Measurements from ENCODE around the gene OTX2. TPM values are rescaled to one million over a fixed set of nuclear protein-coding genes. Genes with fewer than 3 reads are reported as not detected.

The OTX2 gene
- total RNA-seq: not detected

GRCh38 chr14:56810147-56810719 lies at the start of gene OTX2:
OTX2 (minus strand) TSS chr14:56810479; CDS start chr14:56805456, 5,023 bp downstream.
- Histone ChIP-seq H3K4me3 (replicated peaks in 1 of 3) (no peak within 1 kb of the TSS), H3K4me1 (peaks cover 0 to 17% of the 10 kb centered on the region in 2 donors), H3K27me3 (peaks cover 66% of the 10 kb centered on the region), H3K27ac (no peak within 1 kb of the TSS), H3K9me3 (no peaks in the 10 kb centered on the region), H3K36me3 (no peaks in the 10 kb centered on the region)
- no peak for TF ChIP-seq POLR2A (IDR thresholded peaks at IDR 0.05)
- no peak for TF ChIP-seq CTCF (IDR thresholded peaks at IDR 0.05)
- DNase-seq: no peak
- 15 to 17% methylated on average over 15 of the region's 15 CpGs for WGBS, 2 donors
- intact Hi-C loops (cut with DNase I): no loop called here

GRCh38 chr14:56858422-56858821 lies 48.1 kb upstream of the OTX2 start:
- peaks cover 16% of the 10 kb centered on the region for H3K27me3 ChIP-seq
- DNase-seq: no peak
- H3K27ac ChIP-seq: no peak overlapping the region
- TF ChIP-seq CTCF (IDR thresholded peaks at IDR 0.05): no peak
- no peak for TF ChIP-seq POLR2A (IDR thresholded peaks at IDR 0.05)
- WGBS, 2 donors: 36% methylated on average over 8 of the region's 8 CpGs
- H3K36me3 ChIP-seq: no peaks in the 10 kb centered on the region
- no peaks in the 10 kb centered on the region for H3K9me3 ChIP-seq
- no peak overlapping the region for H3K4me3 ChIP-seq (replicated peaks in 1 of 3)
- H3K4me1 ChIP-seq: no peaks in the 10 kb centered on the region
- intact Hi-C loops (cut with DNase I): no loop called here

- 80 to 84% methylated on average over 6 of the region's 6 CpGs for WGBS, 2 donors
- H3K9me3 ChIP-seq: no peaks in the 10 kb centered on the region
- H3K4me1 ChIP-seq: no peaks in the 10 kb centered on the region
- no peak for DNase-seq
- TF ChIP-seq POLR2A (IDR thresholded peaks at IDR 0.05) (no peak), CTCF (IDR thresholded peaks at IDR 0.05) (no peak)
- no peak overlapping the region for H3K27ac ChIP-seq
- H3K36me3 ChIP-seq: no peaks in the 10 kb centered on the region
- H3K4me3 ChIP-seq (replicated peaks in 1 of 3): no peak overlapping the region
- intact Hi-C loops (cut with DNase I): no loop called here
- peaks cover 16% of the 10 kb centered on the region for H3K27me3 ChIP-seq
Observed at GRCh38 chr14:56857216-56857615, 46.9 kb upstream of the OTX2 start.

- 4 to 5% methylated on average over 9 of the region's 9 CpGs for WGBS, 2 donors
- no peak overlapping the region for H3K4me3 ChIP-seq (replicated peaks in 1 of 3)
- H3K36me3 ChIP-seq: no peaks in the 10 kb centered on the region
- no peak for DNase-seq
- intact Hi-C loops (cut with DNase I): no loop called here
- no peaks in the 10 kb centered on the region for H3K4me1 ChIP-seq
- TF ChIP-seq CTCF (IDR thresholded peaks at IDR 0.05): no peak
- H3K27me3 ChIP-seq: peaks cover 13% of the 10 kb centered on the region
- H3K9me3 ChIP-seq: no peaks in the 10 kb centered on the region
- no peak overlapping the region for H3K27ac ChIP-seq
Observed at GRCh38 chr14:56855891-56856461, 45.7 kb upstream of the OTX2 start.

- intact Hi-C loops (cut with DNase I): no loop called here
- WGBS, 2 donors: 79% methylated on average over 2 of the region's 2 CpGs
- H3K27ac ChIP-seq: no peak overlapping the region
- no peak for DNase-seq
- H3K27me3 ChIP-seq: peaks cover 13% of the 10 kb centered on the region
- TF ChIP-seq CTCF (IDR thresholded peaks at IDR 0.05): no peak
- no peak for TF ChIP-seq POLR2A (IDR thresholded peaks at IDR 0.05)
- H3K4me3 ChIP-seq (replicated peaks in 1 of 3): no peak overlapping the region
- H3K36me3 ChIP-seq: no peaks in the 10 kb centered on the region
- H3K4me1 ChIP-seq: no peaks in the 10 kb centered on the region
- H3K9me3 ChIP-seq: no peaks in the 10 kb centered on the region
Observed at GRCh38 chr14:56854325-56854724, 44.0 kb upstream of the OTX2 start.

Measured in thyroid gland (tissue), 4 donors.